NCI-H345 (cell line): ENCODE measurements around the gene HID1.
"Not testable (repeated sequence)": the region's sequence is repeated elsewhere in the genome, so short reads cannot be mapped to it uniquely, and the experiment has no call there.

Experiments
- DNase-seq: peaks from one replicate; lab custom pipeline; 2025; lab: John Stamatoyannopoulos, UW

Gene HID1

GRCh38 chr17:75001915-75002843 lies 29.6 kb upstream of the HID1 start:
- DNase-seq: no peak

- DNase-seq: no peak
Observed at GRCh38 chr17:74999523-74999922, 27.0 kb upstream of the HID1 start.

- no peak for DNase-seq
Observed at GRCh38 chr17:74998783-74999182, 26.2 kb upstream of the HID1 start.

- no peak for DNase-seq
Observed at GRCh38 chr17:74995847-74996246, 23.3 kb upstream of the HID1 start.

DNA sequence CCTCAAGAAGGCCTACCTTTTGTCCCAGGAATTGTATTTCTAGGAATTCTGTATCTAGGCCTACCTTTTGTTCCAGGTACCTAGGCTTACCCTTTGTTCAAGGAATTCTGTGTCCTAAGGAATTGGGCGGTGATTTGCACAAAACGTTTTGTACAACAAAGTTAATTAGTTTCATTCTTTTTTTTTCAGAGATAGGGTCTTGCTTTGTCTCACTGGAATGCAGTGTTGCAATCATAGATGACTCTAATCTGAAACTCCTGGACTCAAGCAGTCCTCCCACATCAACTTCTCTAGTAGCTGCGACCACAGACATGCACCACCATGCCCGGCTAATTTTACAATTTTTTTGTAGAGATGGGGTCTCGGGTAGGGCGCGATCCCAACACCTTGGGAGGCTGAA lies 21.9 kb upstream of the HID1 start:
- DNase-seq: no peak

GRCh38 chr17:74992223-74992622 lies 19.7 kb upstream of the HID1 start:
- no peak for DNase-seq

GRCh38 chr17:74990581-74991105 lies 18.1 kb upstream of the HID1 start:
- no peak for DNase-seq

GRCh38 chr17:74987909-74988711 lies 15.6 kb upstream of the HID1 start:
- peak; percentile 48 for DNase-seq

DNA sequence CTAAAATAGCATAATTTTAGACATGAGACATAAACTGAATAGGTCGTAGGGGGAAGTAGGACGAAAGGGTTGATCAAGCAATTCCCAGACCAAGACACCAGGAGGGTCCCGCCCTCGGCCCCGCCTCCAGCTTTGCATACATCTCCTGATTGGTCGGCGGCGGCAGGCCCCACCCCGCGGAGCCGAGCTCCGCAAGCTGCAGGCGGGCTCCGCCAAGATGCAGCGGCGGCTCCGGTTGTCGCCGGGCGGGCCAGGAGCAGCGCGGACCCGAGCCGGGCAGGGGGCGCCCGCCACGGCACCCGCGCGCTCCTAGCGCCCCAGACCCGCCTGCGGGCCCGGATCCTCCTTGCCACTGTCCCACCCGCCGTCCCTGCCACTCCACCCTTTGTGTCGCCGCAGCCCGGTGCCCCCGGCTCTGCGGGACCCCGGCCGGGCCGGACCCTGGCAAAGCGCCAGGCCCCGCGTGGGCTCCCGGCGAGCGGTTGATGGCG lies 14.9 kb upstream of the HID1 start, which contains the start of gene CDR2L:
Gene CDR2L, plus strand, starts transcription at position 215 of the 491 bp plus-strand sequence. CDS start 412 bp downstream, outside the sequence.
- DNase-seq: peak; percentile 97

- no peak for DNase-seq
Observed at GRCh38 chr17:74986206-74986576, 13.6 kb upstream of the HID1 start.

DNA sequence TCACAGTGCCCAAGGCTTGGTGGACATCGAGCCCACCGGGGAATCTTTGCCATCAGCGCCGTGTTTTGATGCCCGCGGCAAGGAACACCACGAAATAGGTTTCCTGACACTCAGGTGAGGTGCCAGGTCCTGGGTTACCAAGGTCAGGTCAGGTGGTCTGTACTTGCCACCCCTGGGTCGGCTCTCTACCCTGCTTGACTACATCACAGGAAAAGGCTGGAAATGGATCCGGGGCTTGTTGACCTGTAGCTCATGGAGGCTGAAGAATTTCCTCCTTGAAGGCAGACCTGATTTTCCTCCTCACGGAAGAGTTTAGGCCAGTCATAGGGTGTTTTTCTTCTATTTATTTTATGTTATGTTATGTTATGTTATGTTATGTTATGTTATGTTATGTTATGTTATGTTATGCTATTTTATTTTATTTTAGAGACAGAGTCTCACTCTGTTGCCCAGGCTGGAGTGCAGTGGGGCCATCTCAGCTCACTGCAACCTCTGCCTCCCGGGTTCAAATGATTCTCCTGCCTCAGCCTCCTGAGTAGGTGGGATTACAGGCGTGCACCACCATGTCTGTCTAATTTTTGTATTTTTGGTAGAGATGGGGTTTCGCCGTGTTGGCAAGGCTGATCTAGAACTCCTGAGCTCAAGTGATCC lies 10.2 kb upstream of the HID1 start:
- not testable (repeated sequence) for DNase-seq

GRCh38 chr17:74981979-74982662 lies 9.6 kb upstream of the HID1 start:
- peak; percentile 92 for DNase-seq

- DNase-seq: no peak
Observed at GRCh38 chr17:74981318-74981978, 8.9 kb upstream of the HID1 start.

DNA sequence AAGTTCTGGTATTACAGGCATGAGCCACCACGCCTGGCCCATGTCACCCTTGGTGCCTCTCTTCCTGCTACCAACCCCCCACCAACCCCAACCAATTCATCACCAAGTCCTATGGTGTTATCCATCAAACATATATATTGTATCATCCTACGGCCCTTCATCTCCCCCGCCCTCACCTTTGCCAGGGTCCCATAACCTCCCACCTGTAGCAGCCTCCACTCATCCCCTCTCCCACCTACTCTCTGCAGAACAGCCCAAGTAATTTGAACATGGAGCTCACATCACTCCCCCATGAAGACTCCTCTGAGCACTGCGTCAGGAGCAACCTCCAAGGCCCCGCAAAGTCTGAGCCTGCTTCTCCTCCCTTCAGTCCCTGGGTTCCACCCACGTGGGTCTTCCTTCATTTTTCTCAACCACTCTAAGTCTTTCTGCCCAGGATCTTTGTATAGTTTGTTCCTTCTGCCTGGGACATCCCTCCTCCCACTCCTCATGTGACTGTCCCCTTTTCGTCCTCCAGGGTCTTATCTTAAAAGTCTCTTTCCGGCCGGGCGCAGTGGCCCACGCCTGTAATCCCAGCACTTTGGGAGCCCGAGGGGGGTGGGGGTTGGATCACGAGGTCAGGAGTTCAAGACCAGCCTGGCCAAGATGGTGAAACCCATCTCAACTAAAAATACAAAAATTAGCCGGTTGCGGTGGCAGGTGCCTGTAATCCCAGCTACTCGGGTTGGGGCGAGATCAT lies 7.0 kb upstream of the HID1 start:
- DNase-seq: no peak

DNA sequence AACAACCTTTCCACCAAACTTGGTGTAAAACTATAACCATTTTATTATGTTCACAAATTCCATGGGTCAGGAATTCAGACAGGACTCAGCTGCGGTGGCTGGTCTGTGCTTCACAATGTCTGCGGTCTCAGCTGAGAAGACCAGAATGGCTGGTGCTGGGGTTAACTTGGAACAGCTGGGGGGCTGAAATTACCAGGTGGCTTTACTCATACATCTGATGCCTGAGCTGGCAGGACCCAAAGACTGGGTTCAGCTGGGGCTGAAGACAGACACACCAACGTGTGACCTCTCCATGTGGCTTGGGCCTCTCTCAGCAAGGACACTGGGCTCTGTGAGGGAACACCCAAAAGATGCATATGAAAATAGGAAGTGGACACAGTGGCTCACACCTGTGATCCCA lies 5.7 kb upstream of the HID1 start:
- no peak for DNase-seq

DNA sequence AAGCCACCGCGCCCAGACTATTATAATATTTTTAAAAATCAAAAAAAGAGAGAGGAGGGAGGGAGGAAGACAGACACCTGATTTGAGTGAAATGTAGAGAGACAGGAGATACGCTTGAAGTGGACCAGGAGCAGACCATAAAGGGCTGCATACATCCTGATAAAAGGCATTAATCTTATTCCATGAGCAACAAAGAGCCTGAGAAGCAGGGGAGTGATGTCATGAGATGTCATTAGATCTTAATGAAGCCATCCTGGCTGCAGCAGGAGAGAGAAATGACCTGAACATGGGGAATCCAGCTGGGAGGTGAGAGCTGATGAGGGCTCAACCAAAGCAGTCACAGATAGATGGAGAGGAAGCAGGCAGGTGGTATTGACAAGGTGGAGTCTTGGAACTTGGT lies 5.2 kb upstream of the HID1 start:
- DNase-seq: no peak

- DNase-seq: no peak
Observed at GRCh38 chr17:74975943-74976342, 3.4 kb upstream of the HID1 start.

DNA sequence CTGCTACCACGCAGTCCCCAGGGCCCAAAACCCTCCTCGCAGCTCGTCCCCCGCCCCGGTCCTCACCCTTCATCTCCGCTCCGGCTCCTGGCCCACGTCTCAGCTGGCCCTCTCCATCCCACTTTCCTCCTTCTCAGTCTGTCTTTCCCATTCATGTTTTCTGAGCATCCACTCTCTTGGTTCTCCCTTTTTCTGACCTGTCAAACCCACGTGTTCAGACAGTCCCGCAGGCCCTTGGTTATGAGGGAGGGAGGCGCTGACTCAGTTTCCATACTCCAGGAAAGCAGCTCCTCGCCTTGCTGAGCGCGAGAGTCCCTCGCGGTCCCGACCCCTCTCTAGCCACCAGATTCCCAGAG lies 392 bp upstream of the HID1 start:
- DNase-seq: no peak

DNA sequence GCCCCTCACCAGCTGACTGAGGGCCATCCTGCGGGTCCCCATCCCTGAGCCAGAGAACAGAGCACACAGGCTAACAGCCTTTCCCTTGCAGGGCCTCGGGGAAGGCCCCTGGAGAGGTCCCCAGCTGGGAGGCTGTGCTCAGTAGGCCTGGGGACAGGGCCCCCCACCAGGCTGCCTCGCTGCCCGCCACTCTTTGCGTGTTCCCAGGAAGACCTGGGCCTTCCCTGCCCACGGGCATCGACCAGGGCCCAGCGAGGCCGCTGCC lies 785 bp downstream of the HID1 start:
- DNase-seq: no peak

DNA sequence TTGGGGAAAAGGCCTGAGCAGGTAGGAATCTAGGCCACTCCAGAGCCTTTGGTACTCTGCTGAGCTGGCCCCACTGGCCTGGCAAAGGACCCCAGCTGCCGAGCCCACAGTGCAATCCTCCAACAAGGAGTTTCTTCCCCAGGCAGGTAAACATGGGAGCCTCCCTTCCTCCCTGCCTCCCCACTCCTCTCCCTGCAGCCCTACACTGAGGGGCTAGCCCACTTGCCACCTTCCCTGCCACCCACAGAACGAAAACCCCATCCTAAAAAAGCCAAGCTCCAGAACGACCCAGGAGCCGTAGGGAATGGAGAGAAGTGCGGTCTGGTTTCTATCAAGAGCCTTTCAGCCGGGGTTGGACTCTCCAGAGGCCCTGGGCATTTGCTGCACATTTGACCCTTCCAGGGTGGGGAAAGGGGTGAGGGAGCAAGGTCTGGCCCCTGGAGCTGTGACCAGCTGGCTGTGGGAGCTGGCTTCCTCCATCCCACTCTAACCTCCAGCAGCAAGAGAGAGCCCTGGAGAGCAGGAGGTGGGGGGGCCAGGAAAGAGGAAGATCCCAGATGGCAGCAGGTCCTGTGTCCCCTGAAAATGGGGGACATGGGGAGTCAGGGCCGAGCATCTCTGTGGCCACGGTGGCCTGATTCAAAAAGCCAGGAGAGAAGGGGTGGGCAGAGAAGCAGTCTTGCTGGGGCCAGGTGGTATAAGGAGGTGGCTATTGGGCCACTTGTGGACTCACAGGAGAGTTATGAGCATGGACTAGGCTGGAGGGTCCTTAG lies 1.3 kb downstream of the HID1 start:
- no peak for DNase-seq
